ENCODE data around the gene TRMT6. TPM values are rescaled to one million over a fixed set of nuclear protein-coding genes. Genes with fewer than 3 reads are reported as not detected.

The TRMT6 gene
- total RNA-seq, result 10 to 100 TPM; 16.9 to 19.1 TPM
- polyA plus RNA-seq (2013, experiment 1 of 2), result 17.9 TPM
- 15.4 TPM for polyA plus RNA-seq (2013, experiment 2 of 2)
- long read RNA-seq, experiment 1, transcript TRMT6-201 (11 exons, 2,327 nt), result major isoform, 5 of 13 reads
- long read RNA-seq, experiment 1, partial matches to known transcripts, result 6 of 13 reads
- long read RNA-seq, experiment 1, other reads (novel, unspliced or antisense), result 2 of 13 reads
- long read RNA-seq, experiment 2, transcript TRMT6-201 (11 exons, 2,327 nt), result major isoform, 53 of 68 reads
- long read RNA-seq, experiment 2, partial matches to known transcripts, result 1 of 68 reads
- long read RNA-seq, experiment 2, other reads (novel, unspliced or antisense), result 14 of 68 reads
- long read RNA-seq, experiment 3, transcript TRMT6-201 (11 exons, 2,327 nt), result major isoform, 6 of 14 reads
- long read RNA-seq, experiment 3, partial matches to known transcripts, result 6 of 14 reads
- long read RNA-seq, experiment 3, other reads (novel, unspliced or antisense), result 2 of 14 reads
- long read RNA-seq, experiment 4, transcript TRMT6-201 (11 exons, 2,327 nt), result major isoform, 18 of 32 reads
- long read RNA-seq, experiment 4, partial matches to known transcripts, result 11 of 32 reads
- long read RNA-seq, experiment 4, other reads (novel, unspliced or antisense), result 2 of 32 reads

DNA sequence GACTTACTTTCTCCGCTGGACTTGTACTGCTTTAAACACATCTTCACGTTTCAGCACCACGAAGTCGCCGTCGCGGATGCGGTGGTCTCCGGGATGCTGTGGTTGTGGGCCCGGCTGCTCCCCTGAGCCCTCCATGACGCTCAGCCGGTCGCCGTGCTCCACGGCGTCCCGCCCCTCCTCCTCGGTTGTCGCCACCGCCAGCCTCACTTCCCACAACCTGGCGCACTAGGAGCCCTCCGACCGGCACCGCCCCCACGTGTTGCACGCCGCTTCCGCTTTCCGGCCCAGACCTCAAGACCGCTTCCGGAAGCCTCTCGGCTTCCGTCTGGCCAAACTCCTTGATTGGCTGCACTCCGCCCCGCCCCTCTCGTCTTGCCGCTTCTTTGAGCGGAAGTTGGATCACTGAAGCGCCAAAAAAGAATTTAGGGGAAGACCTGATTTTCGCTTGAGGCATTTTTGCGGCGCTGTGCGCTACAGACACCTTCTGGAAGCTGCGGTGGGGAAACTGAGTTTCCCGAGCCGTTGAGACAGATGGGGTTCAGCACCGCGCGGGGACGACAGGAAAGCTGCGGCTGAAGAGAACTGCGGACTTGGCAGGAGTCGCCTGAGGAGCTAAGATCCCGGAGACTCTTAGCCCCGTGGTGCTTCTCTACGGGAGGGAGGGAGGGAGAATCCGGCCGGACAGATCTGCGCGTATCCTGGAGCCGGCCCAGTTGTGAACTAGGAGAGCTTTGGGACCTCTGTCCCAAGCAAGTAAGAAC is at the start of gene TRMT6, which contains the start of gene MCM8:
TRMT6 (minus strand) TSS at position 263 of the 761 bp plus-strand sequence; CDS start at position 135, 128 bp downstream.
MCM8 (plus strand) TSS at position 382 of the 761 bp plus-strand sequence. CDS start 1,364 bp downstream, outside the sequence.
- Histone ChIP-seq H3K36me3 (ENCODE audit: control insufficient read depth, insufficient read depth, low read length) (peaks cover 53% of the 10 kb centered on the region), H3K4me1 (ENCODE audit: control insufficient read depth, insufficient read depth, low read length) (no peaks in the 10 kb centered on the region), H3K9me3 (ENCODE audit: control insufficient read depth, low read length) (no peaks in the 10 kb centered on the region), H3K4me3 (ENCODE audit: low read length) (peak within 1 kb of the TSS; percentile 94), H3K27ac (ENCODE audit: low read depth, low read length) (peak within 1 kb of the TSS; percentile 70), H3K27me3 (ENCODE audit: control insufficient read depth, insufficient read depth, low read length, poor library complexity, severe bottlenecking) (no peaks in the 10 kb centered on the region), H3K9ac (ENCODE audit: extremely low read depth, low read length, poor library complexity, severe bottlenecking) (peak within 1 kb of the TSS; percentile 79)
- Mint-ChIP-seq H3K9me3 (no peaks in the 10 kb centered on the region), H3K27me3 (ENCODE audit: insufficient read depth) (no peaks in the 10 kb centered on the region), H3K4me3 (peak within 1 kb of the TSS; percentile 95), H3K4me1 (peaks cover 11% of the 10 kb centered on the region), H3K27ac (peak within 1 kb of the TSS; percentile 100), H3K36me3 (ENCODE audit: low read depth) (peaks cover 50% of the 10 kb centered on the region)
- no peak for TF ChIP-seq CTCF (conservative IDR thresholded peaks at IDR 0.05)
- DNase-seq, result peak; percentile 99
- 0% methylated on average over 22 to 61 of the region's 61 CpGs for WGBS, 2 experiments (ENCODE audit: insufficient coverage in 1 of 2, insufficient read length in 1 of 2)

DNA sequence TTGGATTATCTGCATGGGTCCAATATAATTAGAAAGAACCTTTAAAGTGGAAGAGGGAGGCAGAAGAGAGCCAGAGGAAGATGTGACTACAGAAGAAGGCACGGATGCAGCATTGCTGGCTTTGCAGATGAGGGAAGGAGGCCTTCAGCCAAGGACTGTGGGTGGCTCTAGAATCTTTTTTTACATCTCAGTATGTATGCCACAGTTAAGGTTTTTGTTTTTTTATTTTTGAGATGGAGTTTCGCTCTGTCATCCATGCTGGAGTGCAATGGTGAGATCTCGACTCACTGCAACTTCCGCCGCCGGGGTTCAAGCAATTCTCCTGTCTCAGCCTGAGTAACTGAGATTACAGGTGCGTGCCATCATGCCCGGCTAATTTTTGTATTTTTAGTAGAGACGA is 49.5 kb upstream of the TRMT6 start:
- Histone ChIP-seq H3K9ac (ENCODE audit: extremely low read depth, low read length, poor library complexity, severe bottlenecking) (no peak overlapping the region), H3K27ac (ENCODE audit: low read depth, low read length) (no peak overlapping the region), H3K4me3 (ENCODE audit: low read length) (no peak overlapping the region), H3K36me3 (ENCODE audit: control insufficient read depth, insufficient read depth, low read length) (peaks cover 34% of the 10 kb centered on the region), H3K9me3 (ENCODE audit: control insufficient read depth, low read length) (no peaks in the 10 kb centered on the region), H3K4me1 (ENCODE audit: control insufficient read depth, insufficient read depth, low read length) (no peaks in the 10 kb centered on the region), H3K27me3 (ENCODE audit: control insufficient read depth, insufficient read depth, low read length, poor library complexity, severe bottlenecking) (no peaks in the 10 kb centered on the region)
- Mint-ChIP-seq H3K9me3 (no peaks in the 10 kb centered on the region), H3K27me3 (ENCODE audit: insufficient read depth) (no peaks in the 10 kb centered on the region), H3K4me1 (no peaks in the 10 kb centered on the region), H3K36me3 (ENCODE audit: low read depth) (peaks cover 20% of the 10 kb centered on the region), H3K4me3 (no peak overlapping the region), H3K27ac (no peak overlapping the region)
- no peak for TF ChIP-seq CTCF (conservative IDR thresholded peaks at IDR 0.05)
- WGBS, 2 experiments (ENCODE audit: insufficient coverage in 1 of 2, insufficient read length in 1 of 2), result 95% methylated on average over 8 to 9 of the region's 9 CpGs
- DNase-seq, result no peak

DNA sequence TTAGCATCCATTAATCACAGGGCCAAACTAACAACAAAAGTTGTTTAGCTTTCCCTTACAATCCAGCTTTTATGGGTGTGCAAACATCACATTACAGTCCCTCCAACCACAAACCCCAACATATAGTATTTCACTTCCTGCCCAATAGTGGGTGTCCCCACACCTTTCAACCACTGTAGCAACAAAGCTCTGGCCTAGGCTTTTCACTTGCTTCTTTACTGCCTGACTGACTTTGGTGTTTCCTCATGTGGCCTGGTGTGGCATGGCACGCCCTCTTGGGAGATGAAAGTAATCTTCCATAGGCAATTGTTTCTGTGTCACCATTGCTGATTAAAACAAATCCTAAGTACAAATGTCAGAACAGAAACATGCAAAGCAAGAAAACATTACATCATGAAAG is 46.4 kb upstream of the TRMT6 start:
- no peak overlapping the region for H3K27ac Mint-ChIP-seq

More for the DNA sequence above, 46.4 kb upstream of the TRMT6 start:
- no peak overlapping the region for H3K4me3 ChIP-seq (ENCODE audit: low read length)
- H3K27me3 Mint-ChIP-seq (ENCODE audit: insufficient read depth), result no peaks in the 10 kb centered on the region
- no peaks in the 10 kb centered on the region for H3K4me1 ChIP-seq (ENCODE audit: control insufficient read depth, insufficient read depth, low read length)
- H3K9me3 ChIP-seq (ENCODE audit: control insufficient read depth, low read length), result no peaks in the 10 kb centered on the region
- H3K4me1 Mint-ChIP-seq, result no peaks in the 10 kb centered on the region
- H3K27ac ChIP-seq (ENCODE audit: low read depth, low read length), result no peak overlapping the region
- H3K36me3 ChIP-seq (ENCODE audit: control insufficient read depth, insufficient read depth, low read length), result peaks cover 58% of the 10 kb centered on the region
- no peaks in the 10 kb centered on the region for H3K9me3 Mint-ChIP-seq
- H3K4me3 Mint-ChIP-seq, result no peak overlapping the region
- peaks cover 23% of the 10 kb centered on the region for H3K36me3 Mint-ChIP-seq (ENCODE audit: low read depth)
- peak; percentile 39 for TF ChIP-seq CTCF (conservative IDR thresholded peaks at IDR 0.05)
- no peak overlapping the region for H3K9ac ChIP-seq (ENCODE audit: extremely low read depth, low read length, poor library complexity, severe bottlenecking)
- DNase-seq, result no peak
- no peaks in the 10 kb centered on the region for H3K27me3 ChIP-seq (ENCODE audit: control insufficient read depth, insufficient read depth, low read length, poor library complexity, severe bottlenecking)
- 95 to 100% methylated on average over 1 of the region's 1 CpG for WGBS, 2 experiments (ENCODE audit: insufficient coverage in 1 of 2, insufficient read length in 1 of 2)
